ENCODE data around the gene CCDC91.
A peak's percentile ranks its signal among the peaks of the same experiment; 100 is the strongest.

CCDC91 gene

DNA sequence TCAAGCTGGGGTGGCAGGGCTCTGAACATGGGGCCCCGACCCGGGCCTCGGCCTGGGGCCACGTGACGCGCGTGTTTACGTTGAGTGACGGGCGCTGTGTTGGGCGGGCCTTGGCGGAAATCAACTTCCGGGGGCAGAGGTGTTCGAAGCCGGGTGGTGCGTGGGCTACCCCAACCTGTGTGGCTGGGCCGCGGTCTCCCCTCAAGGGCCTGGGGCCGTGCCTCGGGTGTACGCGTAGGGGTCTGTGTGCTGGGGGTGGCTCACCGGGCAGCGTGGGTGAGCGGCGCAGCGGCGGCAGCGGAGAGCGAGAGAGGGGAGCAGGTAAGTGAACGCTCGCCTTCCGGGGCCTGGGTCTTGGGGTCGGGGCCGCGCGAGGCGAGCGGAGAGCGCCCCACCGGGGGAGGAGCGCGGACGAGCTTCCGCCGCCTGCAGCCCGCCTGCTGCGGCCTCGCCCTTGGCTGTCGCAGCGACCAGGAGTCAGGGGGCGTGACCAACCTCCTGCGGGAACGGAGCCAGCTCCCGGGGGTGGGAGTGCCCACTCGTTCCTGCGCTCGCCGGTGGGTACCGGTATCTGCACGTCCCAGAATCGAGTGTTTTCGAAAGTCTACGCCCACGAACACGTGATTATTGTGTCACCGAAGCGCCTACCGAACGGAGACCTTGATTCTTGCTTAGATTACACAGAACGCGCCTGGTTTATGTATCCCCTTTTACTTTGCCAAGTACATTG is at the start of gene CCDC91:
CCDC91 (plus strand) TSS at position 136 of the 730 bp plus-strand sequence. CDS start 66,760 bp downstream, outside the sequence.
- peak; percentile 82 for DNase-seq (ENCODE audit: low read depth, low spot score)

- DNase-seq (ENCODE audit: low read depth, low spot score): no peak
These were observed 46.2 kb upstream of the CCDC91 start for GRCh38 chr12:28144059-28144458.

DNA sequence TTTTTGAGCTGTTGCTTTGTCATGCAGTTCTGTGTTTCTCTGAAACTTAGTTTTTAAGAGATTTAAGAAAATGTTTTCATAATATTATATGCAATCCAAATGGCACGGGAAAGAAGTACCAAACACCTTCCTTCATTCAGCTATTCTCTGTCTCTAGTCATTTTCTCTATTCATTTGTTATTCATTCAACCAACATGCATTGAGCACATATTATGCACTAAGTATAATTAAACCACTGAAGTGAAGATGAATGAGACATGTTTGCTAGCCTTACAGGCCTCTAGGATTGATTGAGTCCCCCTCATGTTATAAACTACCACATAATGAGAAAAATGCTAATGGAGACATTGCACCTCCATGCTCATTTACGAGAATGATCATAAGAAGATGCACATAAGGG is 45.7 kb upstream of the CCDC91 start:
- no peak for DNase-seq (ENCODE audit: low read depth, low spot score)

GRCh38 chr12:28145216-28145615 is 45.0 kb upstream of the CCDC91 start:
- no peak for DNase-seq (ENCODE audit: low read depth, low spot score)

DNA sequence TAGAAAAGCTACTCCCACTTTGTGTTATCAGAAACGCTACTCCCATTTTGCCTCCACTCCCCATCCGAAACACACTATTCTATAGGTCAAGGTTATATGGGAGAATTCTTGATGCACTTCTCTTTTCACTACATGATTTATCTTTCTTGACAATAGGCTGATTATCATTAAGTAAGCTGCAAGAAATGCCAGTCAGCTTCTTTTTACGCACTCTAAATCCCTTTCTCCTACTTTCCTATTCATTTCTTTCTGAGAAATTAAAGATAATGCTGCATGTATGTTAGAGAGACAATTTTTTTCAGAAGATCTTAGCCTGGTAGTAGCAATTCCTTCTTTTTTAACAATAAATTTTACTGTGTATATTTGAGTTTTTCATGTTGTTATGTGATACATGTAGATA is 41.0 kb upstream of the CCDC91 start:
- no peak for DNase-seq (ENCODE audit: low read depth, low spot score)

DNA sequence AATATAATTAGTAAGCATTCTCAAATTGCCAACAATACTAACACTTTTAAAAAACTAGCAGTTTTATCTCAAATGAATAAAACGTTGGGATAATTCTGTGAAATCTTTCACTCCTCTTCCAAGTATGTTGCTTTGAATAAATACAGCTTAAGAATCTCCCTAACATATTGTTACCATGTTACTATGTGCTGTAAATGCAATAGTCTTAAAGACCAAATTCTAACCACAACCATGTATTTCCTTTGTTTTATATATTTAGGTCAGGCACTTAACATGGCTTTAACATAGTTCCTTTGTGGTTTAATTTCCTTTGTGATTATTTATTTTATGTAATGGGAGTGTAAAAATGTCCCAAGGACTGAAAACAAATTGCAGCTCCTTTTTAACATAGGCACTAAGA is 33.9 kb upstream of the CCDC91 start:
- no peak for DNase-seq (ENCODE audit: low read depth, low spot score)

DNA sequence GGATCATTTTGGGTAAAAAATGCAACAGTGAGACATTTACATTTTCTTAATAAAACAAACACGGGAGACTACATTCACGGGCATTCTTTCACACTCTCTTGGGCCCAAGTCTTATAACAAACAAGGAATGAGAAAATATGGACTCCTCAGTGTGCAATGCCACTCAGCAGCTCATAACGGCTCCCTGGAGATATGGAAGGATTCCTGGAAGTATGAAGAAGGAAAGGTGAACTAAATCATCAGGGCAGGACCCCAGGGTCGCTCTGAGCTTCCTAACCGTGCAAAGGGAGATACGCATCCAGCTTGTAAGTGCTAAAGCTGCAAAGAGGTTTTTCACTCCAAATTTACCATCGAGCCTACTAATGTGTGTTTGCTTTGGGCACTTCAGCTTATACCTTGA is 33.5 kb upstream of the CCDC91 start:
- DNase-seq (ENCODE audit: low read depth, low spot score): no peak

GRCh38 chr12:28158353-28158752 is 31.9 kb upstream of the CCDC91 start:
- DNase-seq (ENCODE audit: low read depth, low spot score): no peak

- DNase-seq (ENCODE audit: low read depth, low spot score): no peak
These were observed 30.6 kb upstream of the CCDC91 start for GRCh38 chr12:28159688-28160087.

DNA sequence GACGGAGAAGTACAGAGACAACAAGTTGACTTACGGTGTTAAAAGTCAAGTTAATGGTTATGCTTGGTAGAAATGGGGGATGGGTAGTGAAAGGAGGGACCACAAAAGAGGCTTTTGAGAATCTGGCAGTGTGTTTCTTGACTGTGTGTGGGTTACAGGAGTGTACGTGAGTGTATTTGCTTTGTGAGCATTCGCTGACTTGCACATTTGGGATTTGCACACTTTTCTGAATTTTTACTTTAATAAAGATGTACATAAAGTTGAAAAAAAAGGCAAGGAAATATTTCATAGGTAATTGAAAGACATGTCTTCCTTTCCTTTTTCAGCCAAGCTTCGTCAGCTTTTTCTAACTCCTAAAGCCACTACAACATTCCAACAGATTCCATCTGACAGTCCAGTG is 28.6 kb upstream of the CCDC91 start:
- no peak for DNase-seq (ENCODE audit: low read depth, low spot score)

- no peak for DNase-seq (ENCODE audit: low read depth, low spot score)
These were observed 27.6 kb upstream of the CCDC91 start for GRCh38 chr12:28162697-28163096.

DNA sequence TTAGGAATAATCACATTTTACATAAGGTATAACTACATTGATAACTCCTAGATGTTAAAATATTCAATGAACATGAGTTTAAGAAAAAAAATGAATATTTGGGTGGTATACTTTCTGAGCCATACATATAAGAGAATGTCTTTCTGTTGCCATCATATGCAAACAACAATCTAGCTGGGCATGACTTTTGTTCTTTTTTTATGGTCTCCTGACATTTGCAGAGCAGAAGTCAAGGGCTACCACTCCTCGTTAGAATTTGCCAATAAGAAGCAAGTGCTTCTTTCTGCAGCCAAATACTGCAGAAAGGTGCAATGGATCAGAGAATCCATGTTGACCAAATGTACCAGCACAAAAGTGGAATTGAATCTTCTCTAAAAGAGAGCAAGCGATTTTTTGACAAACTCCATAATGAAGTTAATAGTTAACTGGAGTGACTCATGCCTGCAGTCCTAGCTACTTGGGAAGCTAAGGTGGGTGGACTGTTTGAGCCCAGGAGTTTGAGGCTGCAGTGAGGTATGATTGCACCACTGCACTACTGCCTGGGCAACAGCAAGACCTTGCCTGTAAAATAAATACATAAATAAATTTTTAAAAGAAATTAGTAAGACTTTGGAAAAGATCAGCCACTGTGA is 25.5 kb upstream of the CCDC91 start:
- no peak for DNase-seq (ENCODE audit: low read depth, low spot score)

- DNase-seq (ENCODE audit: low read depth, low spot score): no peak
These were observed 22.2 kb upstream of the CCDC91 start for GRCh38 chr12:28167981-28168485.

- DNase-seq (ENCODE audit: low read depth, low spot score): no peak
These were observed 18.7 kb upstream of the CCDC91 start for GRCh38 chr12:28171356-28172060.

GRCh38 chr12:28172434-28173030 is 17.7 kb upstream of the CCDC91 start:
- DNase-seq (ENCODE audit: low read depth, low spot score): no peak

GRCh38 chr12:28173440-28173839 is 16.8 kb upstream of the CCDC91 start:
- DNase-seq (ENCODE audit: low read depth, low spot score): no peak

DNA sequence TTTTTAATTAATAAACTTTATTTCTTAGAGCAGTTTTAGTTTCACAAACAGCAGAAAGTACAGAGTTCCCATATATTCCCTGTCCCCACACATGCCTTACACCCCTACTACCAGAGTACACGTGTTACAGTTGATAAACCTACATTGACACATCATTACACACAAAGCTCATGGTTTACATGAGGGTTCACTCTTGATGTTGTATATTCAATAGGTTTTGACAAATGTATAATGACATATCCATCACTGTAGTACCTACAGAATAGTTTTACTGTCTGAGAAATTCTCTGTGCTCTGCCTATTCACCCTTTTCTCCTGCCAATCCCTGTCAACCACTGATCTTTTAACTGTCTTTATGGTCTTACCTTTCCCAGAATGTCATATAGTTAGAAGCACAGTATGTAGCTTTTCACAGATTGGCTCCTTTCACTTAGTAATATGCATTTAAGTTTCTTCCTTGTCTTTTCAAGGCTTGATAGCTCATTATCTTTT is 15.1 kb upstream of the CCDC91 start:
- no peak for DNase-seq (ENCODE audit: low read depth, low spot score)

DNA sequence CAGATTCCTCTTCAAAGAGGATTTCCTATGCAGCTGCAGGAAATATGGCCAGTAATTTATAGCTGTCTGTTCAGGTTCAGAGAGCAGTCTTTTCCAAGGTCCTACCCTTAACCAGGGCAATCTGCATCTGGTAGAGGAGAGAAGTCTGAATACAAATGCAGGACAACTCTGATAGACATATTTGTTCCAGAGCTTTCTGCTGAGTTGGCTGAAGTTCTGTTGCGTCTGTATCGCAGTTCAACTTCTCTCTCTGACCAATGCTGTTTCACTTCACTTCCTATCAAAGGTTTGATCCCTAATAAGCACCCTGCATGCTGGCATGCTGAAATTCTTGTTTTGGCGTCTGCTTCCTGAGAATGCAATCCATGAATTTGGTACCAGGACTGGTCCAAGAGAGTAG is 14.0 kb upstream of the CCDC91 start:
- no peak for DNase-seq (ENCODE audit: low read depth, low spot score)

- no peak for DNase-seq (ENCODE audit: low read depth, low spot score)
These were observed 12.8 kb upstream of the CCDC91 start for GRCh38 chr12:28177461-28177860.

DNA sequence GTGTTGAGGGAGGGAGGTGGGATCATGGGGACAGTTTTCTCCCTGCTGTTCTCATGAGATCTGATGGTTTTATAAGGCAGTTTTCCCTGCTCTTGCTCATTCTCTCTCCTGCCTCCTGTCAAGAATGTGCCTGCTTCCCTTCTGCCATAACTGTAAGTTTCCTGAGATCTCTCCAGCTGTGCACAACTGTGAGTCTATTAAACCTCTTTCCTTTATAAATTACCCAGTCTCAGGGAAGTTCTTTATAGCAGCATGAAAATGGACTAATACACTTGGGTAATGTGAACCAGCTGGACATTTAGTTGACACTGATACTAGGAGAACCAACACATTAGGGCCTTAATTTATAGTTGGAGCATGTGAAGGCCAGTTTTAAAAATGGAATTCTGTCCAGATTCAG is 12.4 kb upstream of the CCDC91 start:
- no peak for DNase-seq (ENCODE audit: low read depth, low spot score)

- DNase-seq (ENCODE audit: low read depth, low spot score): no peak
These were observed 11.5 kb upstream of the CCDC91 start for GRCh38 chr12:28178775-28179174.

DNA sequence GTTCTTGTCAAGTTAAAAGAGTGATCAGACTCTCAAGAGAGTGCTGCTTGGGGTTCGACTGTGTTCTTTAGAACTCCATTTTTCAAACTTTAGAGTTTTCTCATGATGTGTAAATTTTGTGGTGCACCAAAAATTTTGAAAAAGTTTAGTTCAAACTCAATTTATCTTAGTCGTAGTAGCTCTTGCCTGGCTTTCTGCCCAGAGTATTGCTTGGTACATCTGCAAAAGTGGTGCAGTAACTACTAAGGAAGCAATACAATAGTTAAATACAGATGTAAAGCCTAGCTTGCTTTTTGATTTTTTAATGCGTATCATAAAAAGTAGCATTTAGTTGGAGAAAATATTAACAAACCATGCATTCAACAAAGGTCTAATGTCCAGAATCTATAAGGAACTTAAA is 9.5 kb upstream of the CCDC91 start:
- no peak for DNase-seq (ENCODE audit: low read depth, low spot score)

All from activated CD4-positive, CD25-positive, alpha-beta regulatory T cell treated with anti-CD3 and anti-CD28 coated beads, Interleukin-2, amount 50 U/mL, for 16 hours (primary cell).